HTR-8/SVneo (cell line): ENCODE results near the gene MXD4.

ENCODE experiments used
- DNase-seq: peaks from one replicate; pipeline ENCODE4 v3.0.0; 2011; ENCODE audit warnings: low spot score, mixed read lengths; ENCODE audit not compliant: insufficient read length
- FAIRE-seq: peaks from 2 replicates; lab custom pipeline; 2011; peaks lifted over from hg19 to GRCh38; lab: Jason Lieb, UNC

The MXD4 gene

DNA sequence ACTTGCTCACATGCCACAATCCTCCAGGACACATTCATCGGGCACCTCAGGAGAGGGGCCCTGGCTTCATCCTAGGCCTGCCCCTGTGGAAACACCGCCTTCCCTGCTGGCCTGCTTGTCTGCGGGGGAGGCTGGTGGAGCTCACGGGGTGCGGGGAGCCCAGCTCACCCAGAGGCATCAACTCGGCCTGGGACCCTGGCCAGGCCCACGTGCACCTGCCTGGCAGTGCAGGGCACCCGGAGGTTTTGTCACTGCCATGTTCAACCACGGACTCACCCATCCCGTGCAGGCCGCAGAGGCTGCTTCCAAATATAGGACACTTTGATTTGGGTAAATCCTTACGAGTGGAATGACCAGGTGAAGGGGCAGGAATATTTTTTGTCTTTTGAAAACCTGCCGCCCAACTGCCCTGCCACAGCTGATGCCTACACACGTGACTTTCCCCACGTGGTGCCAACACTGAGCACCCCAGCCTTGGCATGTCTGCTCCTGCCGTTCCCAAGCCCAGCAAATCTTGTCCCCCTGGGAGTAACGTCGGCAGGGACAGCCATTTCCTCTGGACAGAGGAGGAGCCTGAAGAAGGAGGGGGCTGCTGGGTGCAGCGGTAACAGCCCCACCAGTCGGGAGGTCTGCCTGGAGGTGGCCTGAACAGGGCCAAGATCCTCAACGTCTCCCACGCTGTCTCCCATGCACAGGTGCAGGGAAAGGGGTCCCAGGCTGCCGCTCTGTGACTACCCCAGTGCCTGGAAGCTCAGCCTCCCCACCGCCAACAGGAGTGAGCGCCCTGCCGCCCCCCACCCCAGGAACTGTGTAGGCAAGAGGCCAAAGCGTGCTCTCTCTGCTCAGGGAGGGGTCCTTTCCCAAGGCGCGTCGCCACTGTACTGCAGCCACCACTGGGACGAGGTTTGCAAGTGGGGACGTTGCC lies 8.5 kb downstream of the MXD4 start:
- DNase-seq (no peak), FAIRE-seq (no peak)

DNA sequence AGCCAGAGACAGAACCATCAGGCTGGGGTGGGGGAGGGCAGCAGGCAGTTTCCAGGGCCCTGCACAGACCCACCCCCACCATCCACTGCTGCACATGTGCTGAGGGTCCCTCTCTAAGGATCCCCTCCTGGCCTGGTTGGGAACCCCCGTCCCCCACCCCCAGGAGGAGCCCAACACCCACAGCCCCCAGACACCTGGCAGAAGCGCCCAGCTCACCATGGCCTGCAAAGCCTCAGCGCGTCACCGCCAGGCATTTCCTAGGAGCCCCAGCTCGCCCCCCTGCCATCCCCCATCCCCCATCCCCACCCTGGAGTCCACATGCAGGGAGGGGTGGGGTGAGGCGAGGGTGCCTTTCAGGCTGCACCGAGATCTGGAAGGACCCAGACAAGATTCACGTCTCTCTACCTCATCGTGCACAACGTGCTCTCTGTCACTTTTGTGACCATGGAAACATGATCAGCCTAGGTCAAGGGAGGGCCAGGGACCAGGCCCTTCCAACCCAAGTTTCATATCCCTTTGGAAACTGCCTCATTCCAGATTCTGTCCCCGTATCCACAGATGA lies 9.3 kb downstream of the MXD4 start:
- no peak for DNase-seq

DNA sequence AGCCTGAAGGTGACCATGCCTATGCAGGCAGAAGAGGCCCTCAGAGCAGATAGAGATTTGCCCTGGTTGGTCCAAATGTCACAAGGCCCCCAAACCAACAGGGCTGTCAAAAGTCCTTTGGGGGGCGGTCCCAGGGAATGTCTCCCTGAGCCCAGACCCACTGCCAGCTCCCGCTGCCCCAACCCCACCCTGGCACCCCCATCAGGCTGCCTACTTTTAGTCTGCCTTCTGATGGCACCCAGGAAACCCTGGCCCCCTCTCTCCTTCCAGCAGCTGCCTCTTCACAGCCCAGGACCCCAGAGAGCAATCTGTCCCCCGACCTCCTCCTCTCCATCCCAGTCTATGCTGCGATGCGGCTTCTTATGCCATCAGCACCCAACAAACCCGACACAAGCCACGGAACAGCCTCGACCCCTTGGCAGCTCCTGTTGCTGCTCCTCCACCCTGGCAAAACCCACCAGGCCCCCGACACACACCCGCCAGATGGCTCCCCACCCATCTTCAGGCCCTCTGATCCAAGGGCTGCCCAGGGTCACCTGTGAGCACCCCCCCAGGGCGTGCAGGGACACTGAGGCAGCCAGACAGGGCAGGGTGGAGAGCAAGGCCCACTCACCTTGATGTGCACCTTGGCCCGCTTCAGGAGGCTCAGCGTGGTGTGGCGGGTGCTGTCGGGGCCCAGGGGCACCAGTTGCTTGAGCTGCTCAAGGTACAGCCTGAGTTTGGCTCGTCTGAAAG lies 9.9 kb downstream of the MXD4 start:
- FAIRE-seq (no peak), DNase-seq (no peak)

More for the DNA sequence above, 9.3 kb downstream of the MXD4 start:
- no peak for FAIRE-seq

DNA sequence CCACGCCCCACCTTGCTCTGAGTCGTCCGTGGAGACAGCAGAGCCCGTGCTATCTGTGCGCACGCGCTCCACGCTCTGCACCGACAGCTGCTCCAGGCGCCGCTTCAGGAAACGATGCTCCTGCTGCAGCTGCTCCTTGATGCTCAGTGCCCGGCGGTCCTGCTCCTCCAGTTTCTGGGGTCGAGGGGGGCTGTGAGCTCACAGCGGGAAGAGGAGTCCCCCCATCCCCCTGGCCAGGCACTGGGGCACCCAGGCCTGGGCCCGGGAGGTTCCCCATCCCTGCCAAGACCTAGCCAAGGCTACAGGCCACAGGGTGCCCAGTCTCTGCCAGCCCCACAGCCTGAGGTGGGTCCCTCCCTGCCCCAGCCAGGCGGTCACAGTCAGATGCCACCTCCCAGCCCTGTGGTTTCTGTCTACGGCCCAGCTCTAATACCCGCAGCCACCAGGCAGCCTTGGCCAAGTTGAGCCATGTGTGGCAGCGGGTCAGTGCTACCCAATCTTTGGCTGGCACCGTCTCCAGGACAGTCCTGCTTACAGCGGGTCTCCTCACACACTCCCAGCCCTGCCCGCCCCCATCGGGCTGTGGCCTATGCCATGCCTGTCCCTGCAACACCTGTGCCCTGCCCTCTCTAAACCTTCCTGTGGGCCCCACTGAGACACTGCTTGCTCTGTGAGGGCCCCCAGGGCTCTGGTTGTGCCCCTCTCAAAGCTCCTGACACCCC lies 10.7 kb downstream of the MXD4 start:
- DNase-seq (no peak), FAIRE-seq (peak; percentile 16)

DNA sequence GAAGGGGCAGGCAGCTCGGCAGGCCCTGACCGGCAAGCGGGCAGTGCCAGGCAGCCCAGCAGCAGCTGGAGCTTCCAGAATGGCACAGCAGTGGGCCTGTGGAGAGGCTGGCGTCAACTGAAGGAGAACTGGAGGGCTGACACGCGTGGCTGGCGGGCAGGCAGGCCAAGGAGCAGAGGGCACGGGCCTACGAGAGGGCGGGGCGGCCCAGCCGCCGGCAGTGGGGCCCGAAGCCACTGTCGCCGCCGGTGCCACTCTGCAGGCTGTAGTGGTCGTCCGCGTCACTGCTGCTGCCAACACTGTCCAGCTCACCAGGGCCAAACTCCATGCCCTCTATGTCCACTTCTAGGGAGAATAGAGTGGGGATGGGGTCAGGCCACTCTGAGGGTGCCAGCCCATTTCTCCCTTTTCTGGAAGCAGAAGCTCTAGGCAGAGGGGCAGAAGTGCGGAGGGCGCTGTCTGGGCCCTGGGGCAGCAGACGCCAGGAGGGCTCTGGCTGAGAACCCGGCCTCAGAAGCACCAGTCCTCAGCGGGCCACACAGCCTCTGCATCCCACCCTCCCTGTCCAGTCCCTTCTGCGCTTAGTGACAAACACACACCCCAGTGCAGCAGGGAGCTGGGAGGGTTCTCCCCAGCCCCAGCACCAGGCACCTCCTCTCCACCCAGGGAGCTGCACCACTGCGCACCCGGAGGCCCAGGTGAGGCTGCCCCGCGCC lies 11.4 kb downstream of the MXD4 start:
- no peak for FAIRE-seq
- DNase-seq = no peak

DNA sequence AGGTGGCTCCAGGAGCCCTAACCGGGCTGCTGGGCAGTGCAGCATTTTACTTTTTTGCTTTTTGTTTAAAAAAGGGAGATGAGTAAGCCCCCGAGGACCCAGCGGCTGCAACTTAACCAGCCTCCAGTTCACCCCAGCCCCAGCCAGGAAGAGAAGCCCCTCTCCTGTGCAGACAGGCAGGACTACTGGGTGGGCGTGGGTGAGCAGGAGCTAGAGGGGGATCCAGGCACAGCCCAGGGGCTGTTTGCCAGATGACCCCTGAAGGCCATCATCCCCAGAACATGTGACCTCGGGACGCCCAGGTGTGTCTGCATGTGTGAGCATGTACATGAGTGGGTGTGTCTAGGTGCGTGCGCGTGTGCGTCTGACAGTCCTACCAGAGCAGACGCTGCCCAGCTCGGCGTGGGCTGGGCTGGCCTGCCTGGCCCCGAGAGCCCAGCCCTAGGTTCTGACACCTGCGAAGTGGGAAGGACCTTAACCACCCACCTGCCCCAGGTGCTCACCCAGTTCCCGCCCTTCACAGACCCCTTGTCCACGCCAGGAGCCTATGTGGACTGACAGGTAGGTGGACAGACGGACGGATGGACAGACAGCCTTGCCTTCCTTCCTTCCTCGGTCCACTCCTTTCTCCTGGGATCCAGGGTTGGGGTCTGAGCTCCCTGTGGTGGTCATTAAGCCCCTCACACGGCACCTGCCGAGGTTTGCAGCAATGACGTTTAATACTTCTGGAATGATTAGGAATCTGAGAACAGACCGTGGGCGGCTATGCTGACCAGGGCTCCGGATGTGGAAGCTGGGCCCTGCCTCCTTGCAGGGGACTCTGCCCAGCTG lies 12.2 kb downstream of the MXD4 start:
- DNase-seq (no peak), FAIRE-seq (no peak)

DNA sequence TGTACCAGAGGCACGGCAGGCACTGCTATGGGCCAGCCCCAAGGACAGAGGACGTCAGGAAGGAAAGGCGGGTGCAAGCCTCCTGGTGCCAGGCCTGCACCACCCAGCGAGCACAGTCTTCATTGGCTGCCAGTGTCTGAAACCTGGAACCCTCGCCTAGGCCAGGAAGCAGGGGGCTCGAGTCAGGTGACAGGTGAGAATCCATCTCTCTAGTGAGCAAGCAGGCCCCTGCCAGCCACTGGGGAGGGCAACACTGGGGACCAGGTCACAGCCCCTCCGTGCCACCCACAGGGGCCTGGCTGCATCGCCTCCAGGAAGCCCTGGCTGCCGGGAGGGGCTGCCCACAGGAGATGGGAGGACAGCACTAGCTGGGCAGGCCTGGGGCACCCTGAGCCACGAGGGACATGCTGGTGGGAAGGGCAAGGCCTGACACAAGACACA lies 13.1 kb downstream of the MXD4 start:
- FAIRE-seq = no peak

DNA sequence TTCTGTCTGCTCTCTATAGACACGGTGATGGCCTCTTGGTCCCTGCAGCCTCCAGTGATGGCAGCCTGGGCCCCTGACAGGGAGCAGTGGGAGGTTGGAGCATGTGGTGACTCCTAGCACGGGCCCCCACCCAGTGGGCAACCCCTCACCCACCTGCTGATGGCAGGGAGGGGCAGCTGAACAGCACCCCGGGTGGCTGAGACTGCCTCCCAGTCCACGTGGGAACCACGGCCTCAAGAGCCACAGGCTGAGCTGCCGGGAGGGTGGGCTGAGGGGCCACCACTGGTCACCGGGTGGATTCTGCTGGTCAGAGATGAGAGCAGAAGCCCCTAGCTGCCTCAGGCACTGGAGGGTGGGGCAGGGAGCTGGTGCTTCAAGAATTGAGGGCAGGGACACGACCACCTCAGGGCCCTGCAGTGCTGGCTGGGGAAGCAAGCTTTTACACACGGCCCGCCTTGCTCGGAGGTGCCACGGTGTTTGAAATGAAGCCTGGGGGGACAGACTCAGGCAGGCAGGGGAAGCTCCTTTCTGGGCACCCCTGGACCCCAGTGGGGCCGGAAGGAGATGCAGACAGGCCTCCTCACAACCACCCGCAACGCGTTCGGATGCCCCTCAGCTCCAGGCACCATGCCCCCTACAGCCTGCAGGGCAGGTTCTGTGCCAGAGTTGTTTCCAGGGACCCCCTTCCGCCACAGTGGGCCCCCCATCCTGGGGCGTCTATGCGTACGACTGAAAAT lies 13.7 kb downstream of the MXD4 start:
- DNase-seq (no peak), FAIRE-seq (no peak)

More for the DNA sequence above, 13.1 kb downstream of the MXD4 start:
- no peak for DNase-seq

DNA sequence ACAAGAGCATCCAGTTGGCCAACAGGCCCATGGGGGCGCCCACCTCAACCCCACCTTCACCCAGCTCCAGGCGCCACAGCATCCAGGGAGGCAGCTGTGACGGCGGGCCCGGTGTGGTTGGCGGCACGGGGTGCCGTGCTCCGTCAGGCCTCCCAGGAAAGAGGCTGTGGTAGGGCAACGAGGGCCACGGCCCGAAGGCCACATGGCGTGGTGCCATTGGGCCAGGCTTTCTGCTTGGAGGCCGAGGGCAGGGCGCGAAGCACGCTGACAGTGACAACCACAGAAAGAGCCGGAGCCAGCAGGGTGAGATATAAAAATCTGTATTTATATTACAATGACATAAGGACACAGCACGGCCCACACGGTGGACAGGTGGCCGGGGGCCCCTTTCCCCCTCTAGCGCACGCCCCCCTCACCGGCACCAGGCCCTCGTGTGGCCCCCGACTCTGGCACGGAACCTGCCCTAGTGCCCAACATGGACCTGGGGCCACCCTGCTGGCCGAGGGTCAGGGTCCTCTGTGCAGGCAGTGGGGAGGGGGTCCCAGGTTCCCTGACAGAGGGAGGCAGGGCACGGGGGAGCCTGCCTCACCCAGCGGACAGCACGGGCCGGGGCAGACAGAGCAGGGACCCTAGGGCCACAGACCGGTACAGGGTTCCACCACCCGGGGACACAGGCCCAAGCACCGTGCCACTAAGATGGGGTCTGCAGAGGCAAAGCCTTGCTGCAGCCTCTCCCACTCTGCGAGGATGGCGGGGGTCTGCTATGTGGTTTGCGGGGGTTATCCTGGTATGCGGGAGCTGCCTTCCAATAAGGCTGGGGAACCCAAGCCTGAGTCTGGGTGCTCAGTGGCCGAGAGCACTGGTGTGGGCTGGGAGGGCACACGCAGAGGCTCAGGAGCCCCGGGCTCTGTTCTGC lies 14.5 kb downstream of the MXD4 start:
- DNase-seq (no peak), FAIRE-seq (no peak)

DNA sequence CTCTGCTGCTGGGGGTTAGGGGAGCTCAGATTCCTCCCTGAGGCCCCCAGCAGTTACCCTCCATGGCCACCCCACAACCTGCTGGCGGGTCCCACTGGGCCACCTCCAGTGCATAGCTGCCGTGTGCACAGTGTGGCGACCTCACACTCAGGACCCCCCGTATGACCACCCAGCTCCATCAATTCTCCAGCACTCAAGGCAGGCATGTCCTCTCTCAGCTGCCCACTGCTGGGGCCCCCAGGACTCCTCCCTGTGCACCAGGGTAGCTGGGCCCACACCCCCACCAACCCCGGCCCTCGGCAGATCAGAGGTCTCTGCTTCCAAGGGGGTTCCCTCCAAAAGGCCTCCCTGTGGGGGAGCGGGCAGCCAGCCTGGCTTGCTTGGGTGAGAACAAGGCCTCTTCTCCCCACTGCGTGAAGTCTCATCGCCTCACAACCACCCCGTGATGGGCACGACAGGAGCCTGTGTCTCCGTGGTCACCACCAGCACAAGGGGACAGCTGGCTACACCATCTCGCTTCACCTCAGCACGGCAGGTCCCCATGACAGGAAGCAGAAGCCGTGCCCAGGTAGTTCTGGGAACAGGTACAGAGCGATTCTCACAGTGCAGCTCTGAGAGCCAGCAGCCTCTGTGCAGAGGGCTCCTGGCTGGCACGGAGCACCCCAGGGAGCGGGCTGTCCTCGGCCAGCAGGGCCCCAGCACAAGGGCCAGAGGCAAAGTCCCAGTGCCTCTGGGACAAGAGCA lies 15.4 kb downstream of the MXD4 start:
- DNase-seq = no peak
- no peak for FAIRE-seq

DNA sequence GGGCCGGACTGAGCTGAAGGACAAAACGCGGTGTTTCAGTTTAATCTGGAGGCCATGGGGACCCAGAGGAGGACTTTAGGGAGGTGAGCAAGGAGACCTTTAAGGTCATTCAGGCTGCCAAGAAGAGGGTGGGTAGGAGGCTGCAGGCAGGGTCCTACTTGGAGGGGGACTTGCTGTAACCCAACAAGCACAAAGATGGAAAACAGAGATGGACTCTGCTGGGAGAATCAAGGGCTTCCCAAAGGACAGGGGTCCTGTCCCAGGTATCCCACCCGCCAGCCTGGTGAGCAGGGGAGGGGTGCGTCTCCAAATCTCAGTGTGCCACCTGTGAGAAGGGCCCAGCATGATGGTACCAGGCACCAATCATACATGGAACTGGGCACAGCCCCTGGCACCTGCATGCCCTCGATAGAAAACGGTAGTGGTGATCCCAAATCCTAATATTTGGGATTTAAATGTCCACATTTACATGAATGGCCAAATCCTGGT lies 16.1 kb downstream of the MXD4 start:
- no peak for FAIRE-seq
- DNase-seq = no peak

DNA sequence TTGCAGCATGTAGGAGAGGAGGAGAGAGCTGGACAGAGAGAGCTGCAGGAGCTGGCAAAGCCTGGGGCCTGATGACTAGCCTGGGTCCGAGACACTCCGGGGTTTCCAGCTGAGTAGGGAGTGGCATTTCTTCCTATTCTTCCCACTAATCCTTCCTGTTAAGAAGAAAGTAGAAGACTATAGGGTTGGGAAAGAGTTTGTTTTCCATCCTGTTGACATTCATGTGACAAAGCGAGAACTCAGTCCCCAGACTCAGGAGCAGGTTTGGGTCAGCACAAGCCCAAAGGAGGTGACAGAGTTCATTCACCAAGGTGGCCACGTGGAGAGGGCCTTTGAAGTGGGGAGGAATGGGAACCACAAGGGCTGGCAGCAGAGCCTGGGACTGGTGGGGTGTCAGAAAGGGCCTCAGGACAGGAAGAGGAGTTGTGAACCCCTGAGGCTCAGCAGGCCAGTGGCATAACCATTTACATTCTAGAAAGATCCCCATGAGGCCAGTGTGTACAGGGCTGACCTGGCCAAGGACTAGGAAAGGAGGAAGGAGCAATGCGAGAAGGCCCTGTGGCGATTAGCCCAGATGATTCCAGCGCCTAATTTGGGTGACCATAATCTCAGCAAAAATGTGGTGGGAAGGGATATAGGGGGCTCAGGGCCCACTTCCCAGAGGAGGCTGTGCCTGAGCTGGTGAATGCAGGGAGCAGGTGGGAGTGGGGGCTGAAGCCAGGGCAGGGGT lies 16.7 kb downstream of the MXD4 start:
- no peak for FAIRE-seq
- no peak for DNase-seq

DNA sequence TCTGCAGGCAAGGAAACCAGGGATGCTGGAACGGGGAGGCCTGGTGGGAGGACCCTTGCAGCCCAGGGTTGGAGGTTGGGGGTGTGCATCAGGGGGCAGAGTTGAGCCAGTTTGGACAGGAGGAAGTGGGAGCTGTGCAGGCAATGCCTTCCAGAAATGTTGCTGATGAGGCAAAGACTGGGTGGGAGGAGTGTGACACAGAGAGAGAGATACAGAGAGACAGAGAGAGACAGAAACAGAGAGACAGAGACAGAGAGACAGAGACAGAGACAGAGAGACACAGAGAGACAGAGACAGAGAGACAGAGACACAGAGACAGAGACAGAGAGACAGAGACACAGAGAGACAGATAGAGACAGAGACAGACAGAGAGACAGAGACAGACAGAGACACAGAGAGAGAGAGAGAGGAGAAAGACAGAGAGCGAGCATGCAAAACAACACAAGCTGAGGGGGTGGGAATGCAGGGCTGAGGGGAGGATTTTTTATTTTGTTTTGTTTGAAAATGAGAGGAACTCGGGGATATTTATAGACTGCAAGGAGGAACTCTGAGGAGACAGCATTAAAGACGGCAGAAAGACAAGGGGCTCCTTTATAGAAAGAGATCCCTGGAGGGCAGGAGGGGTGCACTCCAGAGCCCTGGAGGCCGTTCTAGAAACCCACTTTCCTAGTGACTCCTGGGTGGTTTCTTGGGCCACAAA lies 18.1 kb downstream of the MXD4 start:
- no peak for DNase-seq
- no peak for FAIRE-seq

DNA sequence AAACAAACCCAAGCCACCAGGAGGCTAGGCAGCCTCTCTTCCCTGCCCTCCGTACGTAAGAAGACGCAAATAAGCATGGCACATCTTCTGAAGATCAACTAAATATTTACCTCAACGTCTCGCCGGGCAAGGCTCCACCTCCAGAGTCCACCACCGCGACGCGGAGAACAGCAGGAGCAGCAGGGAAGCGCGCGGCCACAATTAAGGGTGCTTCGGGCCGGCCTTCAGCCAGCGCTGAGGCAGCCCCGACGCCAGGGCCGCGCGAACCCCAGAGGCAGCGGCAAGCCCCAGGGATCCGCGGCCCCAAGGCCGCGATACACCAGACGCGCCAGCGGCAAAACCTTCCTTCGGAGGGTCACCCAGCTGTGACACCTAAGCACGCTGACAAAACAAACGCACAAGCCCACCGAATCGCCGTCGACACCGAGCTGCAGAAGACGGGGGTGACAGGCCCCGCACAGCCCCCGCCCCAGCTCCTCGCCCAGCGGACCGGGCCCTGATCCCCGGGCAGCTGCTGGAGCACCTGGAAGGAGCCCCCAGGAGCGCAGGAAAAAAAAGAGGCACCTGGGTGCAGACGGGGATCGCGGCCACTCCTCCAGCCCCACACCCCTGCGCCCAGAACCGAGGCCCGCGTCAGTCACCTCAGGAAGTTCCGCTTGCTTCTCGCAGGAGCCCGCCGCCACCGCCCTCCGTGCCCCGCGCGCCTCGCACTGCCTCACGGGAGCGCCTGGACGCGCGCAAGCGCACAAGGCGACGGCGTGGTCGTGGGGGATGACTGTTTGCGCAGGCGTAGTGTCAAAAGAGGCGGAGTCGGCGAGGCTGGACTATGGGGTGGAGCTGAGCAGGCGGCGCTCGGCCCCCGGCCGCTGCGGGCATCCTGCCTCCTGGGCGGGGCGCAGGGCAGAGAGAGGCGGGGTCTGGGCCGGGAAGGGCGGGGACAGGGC lies 20.2 kb downstream of the MXD4 start, which contains the start of the genes HAUS3 and POLN:
Gene HAUS3 (minus strand): TSS at position 712 of the 944 bp plus-strand sequence. CDS start 1,175 bp downstream, outside the sequence.
Gene POLN (minus strand): TSS at position 712 of the 944 bp plus-strand sequence. CDS start 12,890 bp downstream, outside the sequence.
- FAIRE-seq (peak; percentile 99), DNase-seq (peak; percentile 97)
